Measurements from ENCODE around the gene LAMP1.

DNA sequence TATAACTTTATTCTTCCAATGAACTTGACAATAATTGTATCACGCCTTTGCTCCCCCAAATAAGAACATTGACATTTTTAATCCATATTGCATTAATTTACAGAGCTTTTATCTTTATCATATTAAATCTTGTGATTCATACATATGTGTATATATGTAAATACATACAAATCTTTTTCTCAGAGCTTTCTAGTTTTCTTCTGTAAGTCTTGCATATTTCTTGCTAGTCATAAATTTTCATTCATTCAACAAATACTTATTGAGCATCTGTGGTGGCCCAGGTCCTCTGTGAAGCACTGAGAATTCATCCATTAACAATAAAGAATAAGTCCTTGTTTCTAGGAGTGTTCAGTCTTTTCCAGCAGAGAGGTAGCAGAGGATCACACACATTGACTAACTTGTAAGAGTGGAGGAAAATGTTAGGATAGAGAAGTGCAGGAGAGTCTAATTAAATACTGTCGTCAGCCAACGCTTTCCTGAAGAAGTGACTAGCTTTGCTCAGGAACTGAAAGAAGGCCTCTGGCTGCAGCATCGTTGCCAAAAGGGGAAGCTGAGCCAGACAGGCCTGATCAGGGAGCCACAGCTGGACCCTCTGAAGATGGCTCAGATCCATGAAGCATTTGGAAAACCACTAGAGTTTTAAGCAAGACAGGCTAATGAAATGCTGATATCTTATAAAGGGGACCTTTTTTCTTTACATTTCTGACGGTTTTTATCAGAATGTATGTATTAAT, 38.6 kb upstream of the LAMP1 start:
- TF ChIP-seq, protein P1, sequence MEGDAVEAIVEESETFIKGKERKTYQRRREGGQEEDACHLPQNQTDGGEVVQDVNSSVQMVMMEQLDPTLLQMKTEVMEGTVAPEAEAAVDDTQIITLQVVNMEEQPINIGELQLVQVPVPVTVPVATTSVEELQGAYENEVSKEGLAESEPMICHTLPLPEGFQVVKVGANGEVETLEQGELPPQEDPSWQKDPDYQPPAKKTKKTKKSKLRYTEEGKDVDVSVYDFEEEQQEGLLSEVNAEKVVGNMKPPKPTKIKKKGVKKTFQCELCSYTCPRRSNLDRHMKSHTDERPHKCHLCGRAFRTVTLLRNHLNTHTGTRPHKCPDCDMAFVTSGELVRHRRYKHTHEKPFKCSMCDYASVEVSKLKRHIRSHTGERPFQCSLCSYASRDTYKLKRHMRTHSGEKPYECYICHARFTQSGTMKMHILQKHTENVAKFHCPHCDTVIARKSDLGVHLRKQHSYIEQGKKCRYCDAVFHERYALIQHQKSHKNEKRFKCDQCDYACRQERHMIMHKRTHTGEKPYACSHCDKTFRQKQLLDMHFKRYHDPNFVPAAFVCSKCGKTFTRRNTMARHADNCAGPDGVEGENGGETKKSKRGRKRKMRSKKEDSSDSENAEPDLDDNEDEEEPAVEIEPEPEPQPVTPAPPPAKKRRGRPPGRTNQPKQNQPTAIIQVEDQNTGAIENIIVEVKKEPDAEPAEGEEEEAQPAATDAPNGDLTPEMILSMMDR (conservative IDR thresholded peaks at IDR 0.05; ENCODE audit: low read length) = no peak
- no peak for TF ChIP-seq EZH2phosphoT487 (IDR thresholded peaks at IDR 0.05; ENCODE audit: borderline replicate concordance, low read depth, low read length)

All from OCI-LY7 (cell line).